HG02870 (cell line): ENCODE measurements around the gene NHLRC2.

Experiments used
- ATAC-seq: cut with Tn5 transposase; IDR thresholded peaks from one replicate; pipeline ENCODE4 v1.9.1; 2021; ENCODE audit warnings: mild to moderate bottlenecking, moderate library complexity; ENCODE audit not compliant: unreplicated experiment

Gene NHLRC2

GRCh38 chr10:113907166-113907565, 52.7 kb downstream of the NHLRC2 start:
- ATAC-seq, result no peak

GRCh38 chr10:113908236-113908635, 53.8 kb downstream of the NHLRC2 start:
- ATAC-seq, result no peak

- no peak for ATAC-seq
Observed at GRCh38 chr10:113911113-113911512, 56.7 kb downstream of the NHLRC2 start.

GRCh38 chr10:113911839-113912238, 57.4 kb downstream of the NHLRC2 start:
- no peak for ATAC-seq

GRCh38 chr10:113912582-113912981, 58.1 kb downstream of the NHLRC2 start:
- ATAC-seq, result no peak

GRCh38 chr10:113914956-113915355, 60.5 kb downstream of the NHLRC2 start:
- ATAC-seq, result no peak

GRCh38 chr10:113915540-113915939, 61.1 kb downstream of the NHLRC2 start:
- ATAC-seq, result no peak

- ATAC-seq, result peak; percentile 43
Observed at GRCh38 chr10:113916053-113916452, 61.6 kb downstream of the NHLRC2 start.

- ATAC-seq, result no peak
Observed at GRCh38 chr10:113917636-113918035, 63.2 kb downstream of the NHLRC2 start.

GRCh38 chr10:113920114-113920513, 65.7 kb downstream of the NHLRC2 start:
- no peak for ATAC-seq

- ATAC-seq, result no peak
Observed at GRCh38 chr10:113920875-113921274, 66.4 kb downstream of the NHLRC2 start.

- ATAC-seq, result no peak
Observed at GRCh38 chr10:113921561-113922370, 67.3 kb downstream of the NHLRC2 start.

- no peak for ATAC-seq
Observed at GRCh38 chr10:113922787-113923570, 68.5 kb downstream of the NHLRC2 start.

GRCh38 chr10:113924186-113924585, 69.7 kb downstream of the NHLRC2 start:
- no peak for ATAC-seq

GRCh38 chr10:113924664-113925063, 70.2 kb downstream of the NHLRC2 start:
- no peak for ATAC-seq

- ATAC-seq, result no peak
Observed at GRCh38 chr10:113927440-113927839, 73.0 kb downstream of the NHLRC2 start.

GRCh38 chr10:113928830-113929229, 74.4 kb downstream of the NHLRC2 start:
- no peak for ATAC-seq

GRCh38 chr10:113929522-113929921, 75.1 kb downstream of the NHLRC2 start:
- ATAC-seq, result no peak

GRCh38 chr10:113930482-113931057, 76.1 kb downstream of the NHLRC2 start:
- ATAC-seq, result no peak

- no peak for ATAC-seq
Observed at GRCh38 chr10:113932854-113933253, 78.4 kb downstream of the NHLRC2 start.

GRCh38 chr10:113933894-113934532, 79.6 kb downstream of the NHLRC2 start:
- ATAC-seq, result no peak
